Caki2 (cell line): ENCODE results near the gene JAKMIP1. TPM values are rescaled to one million over a fixed set of nuclear protein-coding genes. Genes with fewer than 3 reads are reported as not detected.

Source experiments
- DNase-seq: peaks from one replicate; pipeline ENCODE4 v3.0.0-alpha.2; 2015; ENCODE audit warnings: low read depth
- in situ Hi-C: cut with HindIII; loops from 2 replicates; pipeline ENCODE4 v1.10.0; 2016; ENCODE audit warnings: low sequenced_read_pairs, low pct_unique_long_range_greater_than_20kb, mixed read lengths
- total RNA-seq: library from RNA; depleted of rRNA; stranded (reverse); fragments of >200 nt; shearing (Covaris generic); gene quantifications from 2 replicates; pipeline ENCODE4 v1.2.3, GENCODE V29; 2014; ENCODE audit warnings: low replicate concordance; rRNA removed

JAKMIP1 gene
- total RNA-seq, 1 experiment from 2014 or later, result 6.5 TPM

DNA sequence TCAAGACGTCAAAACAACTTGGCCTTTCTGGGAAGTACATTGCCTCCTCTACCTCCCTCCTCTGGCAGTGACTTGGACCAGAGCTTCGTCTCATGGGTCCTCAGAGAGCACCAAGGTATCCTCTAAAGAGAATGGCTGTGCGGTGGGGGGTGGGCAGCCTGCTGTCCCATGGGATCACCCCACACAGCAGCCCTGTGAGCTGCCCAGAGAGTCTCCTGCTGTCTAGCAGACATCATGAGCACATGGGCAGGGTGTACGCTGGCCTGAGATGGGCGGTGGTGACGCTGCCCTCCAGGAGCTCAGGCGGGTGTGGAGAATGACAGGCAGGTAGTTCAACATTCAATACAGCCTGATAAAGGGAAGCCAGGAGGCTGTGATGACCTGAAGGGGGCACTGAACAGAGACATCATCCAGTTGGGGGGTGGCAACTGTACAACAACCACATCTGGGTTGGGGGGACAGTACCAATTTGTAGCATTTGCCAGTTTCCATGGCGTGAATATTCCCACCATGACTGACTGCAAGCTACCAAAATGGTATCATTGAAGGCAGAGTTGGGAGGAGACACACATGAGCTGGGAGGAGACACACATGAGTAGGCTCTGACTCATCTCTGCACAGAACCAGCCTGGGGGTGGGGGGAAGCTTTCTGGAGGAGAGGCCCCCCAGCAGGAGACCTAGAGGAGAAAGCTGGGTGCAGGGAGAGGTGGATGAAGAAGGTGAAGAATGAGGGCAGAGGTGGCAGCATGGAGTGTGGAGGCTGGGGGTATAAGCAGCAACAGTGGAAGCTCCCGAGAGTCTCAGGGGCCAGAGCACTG lies 218.0 kb downstream of the JAKMIP1 start:
- in situ Hi-C loops, result no loop called here

DNA sequence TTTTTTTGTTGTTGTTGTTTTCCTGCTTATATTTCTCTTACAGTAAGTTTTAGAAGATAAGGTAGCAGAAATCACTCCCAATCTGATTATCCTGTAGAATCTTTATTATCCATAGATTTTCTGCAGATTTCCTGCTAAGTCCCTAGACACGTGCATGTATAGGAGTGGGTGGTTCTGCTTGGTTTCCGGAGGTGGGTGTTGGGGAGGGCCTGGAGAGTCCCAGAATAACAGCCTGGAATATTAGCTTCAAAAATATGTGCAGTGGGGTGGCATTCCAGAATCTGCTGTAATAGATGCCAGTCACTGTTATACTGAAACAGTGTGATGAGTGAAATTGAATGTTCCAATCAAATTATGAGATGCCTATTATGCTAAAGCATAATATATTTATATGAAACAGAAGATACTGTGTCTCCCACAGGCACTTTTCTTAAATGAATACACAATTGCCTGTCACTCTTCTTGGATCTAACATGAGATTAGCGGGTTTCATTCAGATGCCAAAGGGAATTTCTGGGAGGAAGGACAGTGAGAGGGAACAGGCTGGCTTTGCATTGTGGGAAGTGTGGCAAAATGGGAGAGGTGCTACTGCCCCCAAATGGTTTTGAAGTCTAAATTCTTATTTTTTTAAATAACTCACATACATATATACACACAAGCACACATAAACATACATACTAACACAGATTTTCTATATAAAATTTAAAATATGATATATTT lies 219.8 kb downstream of the JAKMIP1 start:
- DNase-seq, result no peak
- in situ Hi-C loops, result no loop called here

More for the DNA sequence above, 218.0 kb downstream of the JAKMIP1 start:
- DNase-seq, result no peak

- DNase-seq, result no peak
- in situ Hi-C loops, result no loop called here
Observed at GRCh38 chr4:5979981-5980380, 220.4 kb downstream of the JAKMIP1 start.

GRCh38 chr4:5976921-5977320 lies 223.4 kb downstream of the JAKMIP1 start:
- no peak for DNase-seq
- in situ Hi-C loops, result no loop called here

DNA sequence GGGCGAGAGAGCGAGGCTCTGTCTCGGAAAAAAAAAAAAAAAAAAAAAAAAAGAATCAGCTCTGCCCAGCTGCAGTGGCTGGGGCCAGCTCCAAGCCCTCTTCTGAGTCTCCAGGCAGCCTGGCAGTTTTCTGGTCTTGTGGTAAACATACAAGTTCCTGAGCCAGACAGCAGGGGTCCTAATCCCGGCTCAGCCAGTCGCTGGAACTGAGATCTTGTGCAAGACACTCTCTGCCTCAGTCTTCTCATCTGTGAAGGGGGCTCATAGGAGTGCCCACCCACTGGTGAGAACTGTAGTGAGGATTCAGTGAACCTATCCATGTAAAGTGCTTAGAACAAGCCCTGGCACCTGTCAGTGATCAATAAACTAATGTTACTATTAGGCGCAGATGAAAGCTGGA lies 223.9 kb downstream of the JAKMIP1 start:
- in situ Hi-C loops, result no loop called here
- DNase-seq, result no peak

Other genes starting within 250 kb of the JAKMIP1 start
- gene C4orf50, start 182.1 kb downstream of the JAKMIP1 start, total RNA-seq, result 0.07 and 0.49 TPM in 2 replicates
- gene WFS1, start 69.3 kb upstream of the JAKMIP1 start, total RNA-seq, result 9.8 and 11.9 TPM in 2 replicates